Naive thymus-derived CD8-positive, alpha-beta T cell (primary cell): ENCODE data around the gene ARHGEF35. TPM values are rescaled to one million over a fixed set of nuclear protein-coding genes. Genes with fewer than 3 reads are reported as not detected.
"Not testable (repeated sequence)": the region's sequence is repeated elsewhere in the genome, so short reads cannot be mapped to it uniquely, and the experiment has no call there.

Experiments used
- ATAC-seq, 2 donors: fragments of 150-1000 bp; cut with Tn5 transposase in 1 of 2; sonication (Bioruptor Pico), chemical (Tn5 transposase) in 1 of 2; 1 replicate in 1 of 2; 2 replicates in 1 of 2; pipeline ENCODE4 v1.10.0; 2021; ENCODE audit warnings: mild to moderate bottlenecking in 2 of 2, moderate library complexity in 2 of 2
- POLR2A ChIA-PET: fragments of 350-600 bp; sonication (Branson Sonifier 250); formaldehyde crosslinking; loops from one replicate; lab custom pipeline; 2021; ENCODE audit warnings: antibody characterized with exemption; lab: Charles Lee
- DNase-seq, 10 donors: peaks; one replicate each; pipeline versions ENCODE4 v3.0.0 to v3.0.0-alpha.2; 2020 to 2022
- H3K27ac Mint-ChIP-seq, 10 donors: one replicate each; pipeline ENCODE4 v1.8.0; 2020 to 2022; ENCODE audit warnings: mild to moderate bottlenecking in 10 of 10, mixed read lengths in 10 of 10, moderate library complexity in 4 of 10, inconsistent platforms in 1 of 10
- H3K27me3 Mint-ChIP-seq, 5 donors: one replicate each; pipeline ENCODE4 v1.8.0; 2021 to 2022; ENCODE audit warnings: mixed read lengths in 5 of 5
- H3K36me3 Mint-ChIP-seq, 3 donors: one replicate each; pipeline ENCODE4 v1.8.0; 2020 to 2022; ENCODE audit warnings: mixed read lengths in 3 of 3, mild to moderate bottlenecking in 2 of 3, inconsistent platforms in 1 of 3
- H3K4me1 Mint-ChIP-seq, 4 donors: one replicate each; pipeline ENCODE4 v1.8.0; 2021 to 2022; ENCODE audit warnings: mixed read lengths in 4 of 4
- H3K4me3 Mint-ChIP-seq, 10 donors: one replicate each; pipeline ENCODE4 v1.8.0; 2020 to 2022; ENCODE audit warnings: mild to moderate bottlenecking in 10 of 10, mixed read lengths in 10 of 10, moderate library complexity in 6 of 10, inconsistent platforms in 1 of 10
- H3K9me3 Mint-ChIP-seq, 9 donors: one replicate each; pipeline ENCODE4 v1.8.0; 2020 to 2022; ENCODE audit warnings: mixed read lengths in 9 of 9, mild to moderate bottlenecking in 3 of 9, inconsistent platforms in 1 of 9, moderate library complexity in 1 of 9
- polyA plus RNA-seq, 3 donors: library from polyadenylated mRNA; unstranded; fragments of 300-500 nt; fragmentation: Illumina TruSeq; gene quantifications; one replicate each; pipeline ENCODE4 v1.2.3, GENCODE V29; 2021
- total RNA-seq, 8 experiments: library from RNA in 2 of 8; stranded (reverse) in 2 of 8; gene quantifications; one replicate each; pipeline ENCODE4 v1.2.3 and lab custom pipeline; 2021 to 2026

ARHGEF35 gene
- 1 to 10 TPM; 4.2 to 5.0 TPM for total RNA-seq
- 1 to 10 TPM in 2 of 3 donors, under 1 TPM in 1; 0.87 to 2.4 (median 2.4) TPM for polyA plus RNA-seq
- 0 to 1.0 (median 0.60) reads per million in 6 experiments for total RNA-seq (lab: John Stamatoyannopoulos, UW)

DNA sequence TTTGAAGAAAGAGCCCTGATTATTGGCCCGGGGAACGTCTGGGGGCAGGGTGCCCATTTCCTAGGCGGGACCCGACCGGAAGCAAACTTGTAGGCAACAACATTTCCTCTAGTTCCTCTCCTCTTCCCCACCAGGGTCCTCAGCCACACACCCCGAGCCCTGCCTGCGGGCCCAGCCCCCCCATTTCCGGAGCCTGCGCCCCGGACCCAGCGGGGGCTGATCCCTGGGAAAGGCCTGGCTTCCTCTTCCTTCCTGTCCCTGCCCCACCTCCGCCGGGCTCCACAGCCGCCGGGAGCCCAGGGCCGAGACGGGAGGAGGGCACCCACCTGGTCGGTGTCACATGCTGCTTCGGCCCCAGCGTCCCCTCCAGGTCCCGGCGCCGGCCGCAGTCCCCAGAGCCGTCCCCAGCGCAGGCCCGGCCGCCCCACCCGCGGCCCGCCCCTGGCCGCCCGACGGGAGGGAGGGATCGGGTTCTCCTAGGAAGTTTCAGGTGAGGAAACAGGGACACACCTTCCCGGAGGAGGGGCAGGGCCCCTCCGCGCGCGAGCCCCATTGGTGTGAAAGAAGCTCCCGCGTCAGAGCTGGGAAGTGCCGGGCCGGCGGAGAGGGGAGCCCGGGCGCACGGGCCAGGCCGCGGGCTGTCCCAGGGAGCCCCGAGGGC is at the start of gene ARHGEF35:
Gene ARHGEF35 (minus strand): TSS at position 622 of the 661 bp plus-strand sequence. CDS start 7,450 bp downstream, outside the sequence.
- ATAC-seq (peak; percentile 79), DNase-seq (peak in 1 of 10 donors; percentile 0)
- H3K36me3 Mint-ChIP-seq, H3K4me1 Mint-ChIP-seq, H3K27me3 Mint-ChIP-seq, H3K9me3 Mint-ChIP-seq, POLR2A ChIA-PET: not testable (repeated sequence)
- Mint-ChIP-seq H3K27ac (peak within 1 kb of the TSS in 6 of 10 donors; percentile 13 to 83 (median 50)), H3K4me3 (peak within 1 kb of the TSS in 8 of 10 donors; percentile 47 to 87 (median 56))

DNA sequence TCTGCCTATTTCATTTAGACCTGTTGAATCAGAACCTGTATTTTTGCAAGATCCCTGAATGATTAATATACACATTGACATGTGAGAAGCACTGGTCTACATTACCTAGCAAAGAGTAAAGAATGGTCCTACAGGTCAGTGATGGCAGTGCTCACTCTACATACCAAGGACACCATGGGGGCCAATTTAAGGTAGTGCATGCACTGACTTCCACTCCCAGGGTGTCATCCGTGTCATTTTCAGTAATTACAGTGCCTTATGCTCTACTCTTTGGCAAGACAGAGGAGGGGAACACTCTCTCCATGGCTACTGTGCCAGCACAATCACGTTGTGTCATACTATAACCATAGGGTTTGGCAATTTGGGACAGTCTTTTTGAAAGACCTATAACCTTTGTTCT is 49.7 kb upstream of the ARHGEF35 start:
- DNase-seq, H3K9me3 Mint-ChIP-seq, ATAC-seq, H3K4me3 Mint-ChIP-seq, H3K27ac Mint-ChIP-seq, H3K36me3 Mint-ChIP-seq, H3K27me3 Mint-ChIP-seq, H3K4me1 Mint-ChIP-seq, POLR2A ChIA-PET: not testable (repeated sequence)

DNA sequence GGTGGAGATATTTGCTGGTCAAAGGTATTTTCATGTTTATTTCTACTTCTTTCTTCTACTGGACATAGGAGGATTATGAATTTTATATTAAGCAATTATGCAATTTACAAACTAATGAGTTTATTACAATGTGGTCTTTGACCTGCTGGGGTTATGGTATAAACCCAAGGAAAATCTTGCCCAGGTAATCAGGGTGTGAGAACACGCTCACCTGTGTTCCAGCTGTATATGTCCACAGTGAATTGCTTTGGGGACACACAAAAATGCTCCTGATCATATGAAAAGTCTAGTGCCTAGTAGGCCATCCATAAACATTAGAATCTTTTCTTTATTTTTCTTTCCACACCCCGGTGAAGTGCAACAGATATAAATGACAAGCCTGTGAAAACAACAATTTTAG is 43.7 kb upstream of the ARHGEF35 start, which contains the start of gene OR2A42:
Gene OR2A42 (minus strand): TSS at position 241 of the 400 bp plus-strand sequence. CDS start 6,762 bp downstream, outside the sequence.
- H3K4me3 Mint-ChIP-seq, H3K27ac Mint-ChIP-seq, H3K4me1 Mint-ChIP-seq, H3K27me3 Mint-ChIP-seq, H3K36me3 Mint-ChIP-seq, H3K9me3 Mint-ChIP-seq, DNase-seq, ATAC-seq, POLR2A ChIA-PET: not testable (repeated sequence)

DNA sequence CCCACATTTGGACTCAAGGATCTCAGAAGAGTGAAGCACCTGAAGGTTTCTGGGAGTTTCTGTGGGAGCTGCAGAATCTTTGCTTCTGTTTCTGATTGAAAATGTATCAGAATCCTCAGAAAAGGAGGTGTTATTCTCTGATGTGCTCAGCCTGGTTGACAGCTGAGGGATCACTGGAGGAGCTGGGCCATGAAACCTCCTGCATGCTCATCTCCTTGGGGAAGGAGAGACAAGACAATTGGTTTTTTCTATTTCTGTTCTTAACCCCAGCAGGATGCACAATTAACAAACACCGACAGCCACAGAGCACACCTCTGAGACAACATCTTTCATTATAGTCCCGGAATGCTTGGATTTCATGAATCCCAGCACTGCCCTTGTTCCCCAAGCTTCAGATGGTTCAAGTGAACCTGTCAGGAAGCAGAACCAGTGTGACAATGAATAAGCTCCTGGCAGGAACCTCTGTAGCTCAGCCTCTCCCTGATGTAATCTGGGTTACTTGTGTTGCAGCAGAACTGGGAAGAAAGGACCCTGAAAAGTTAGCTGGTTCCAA is 43.0 kb upstream of the ARHGEF35 start:
- H3K9me3 Mint-ChIP-seq, H3K27me3 Mint-ChIP-seq, H3K4me3 Mint-ChIP-seq, H3K36me3 Mint-ChIP-seq, DNase-seq, H3K27ac Mint-ChIP-seq, H3K4me1 Mint-ChIP-seq, ATAC-seq, POLR2A ChIA-PET: not testable (repeated sequence)

DNA sequence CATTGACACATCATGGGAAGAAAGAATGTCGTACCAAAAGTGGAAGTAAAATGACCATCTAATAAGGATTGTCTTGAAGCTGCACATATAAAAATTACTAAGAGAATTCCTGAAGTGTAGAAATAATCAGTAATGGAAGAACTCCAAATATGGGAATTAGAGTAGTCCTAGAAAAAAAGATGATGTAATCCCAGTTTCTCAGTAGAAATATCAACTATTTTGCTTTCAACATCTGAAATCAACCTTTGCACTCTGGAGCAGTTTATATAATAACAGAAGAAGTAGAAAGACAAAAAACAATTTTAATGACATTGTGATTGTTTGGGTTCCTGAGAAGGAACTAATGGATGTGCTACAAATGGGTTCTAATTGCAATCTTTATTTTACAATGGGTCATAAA is 37.4 kb upstream of the ARHGEF35 start:
- not testable (repeated sequence) for H3K9me3 Mint-ChIP-seq

DNA sequence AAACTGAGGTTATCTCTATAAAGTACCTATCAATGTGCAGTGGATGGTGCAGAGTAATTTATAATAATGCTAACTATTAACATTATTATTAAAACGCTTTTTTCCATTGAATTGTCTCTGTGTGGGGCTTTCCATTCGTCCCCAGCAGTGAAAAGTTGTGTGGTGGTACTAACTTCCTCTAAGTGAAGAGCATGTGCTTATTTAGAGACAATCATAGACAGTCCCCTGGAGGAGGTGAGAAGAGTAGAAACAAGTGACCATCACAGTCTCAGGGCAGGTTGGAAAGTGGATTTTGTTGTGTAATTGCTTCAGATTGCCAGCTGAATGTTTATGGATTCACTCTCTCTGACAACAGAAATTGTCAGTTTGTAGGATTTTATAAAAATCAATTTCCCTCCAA is 35.4 kb upstream of the ARHGEF35 start:
- H3K4me3 Mint-ChIP-seq, H3K27ac Mint-ChIP-seq, H3K36me3 Mint-ChIP-seq, H3K4me1 Mint-ChIP-seq, DNase-seq, ATAC-seq, H3K9me3 Mint-ChIP-seq, H3K27me3 Mint-ChIP-seq, POLR2A ChIA-PET: not testable (repeated sequence)

More for the DNA sequence above, 37.4 kb upstream of the ARHGEF35 start:
- ATAC-seq, H3K27ac Mint-ChIP-seq, H3K4me3 Mint-ChIP-seq, H3K4me1 Mint-ChIP-seq, H3K36me3 Mint-ChIP-seq, DNase-seq, H3K27me3 Mint-ChIP-seq, POLR2A ChIA-PET: not testable (repeated sequence)

DNA sequence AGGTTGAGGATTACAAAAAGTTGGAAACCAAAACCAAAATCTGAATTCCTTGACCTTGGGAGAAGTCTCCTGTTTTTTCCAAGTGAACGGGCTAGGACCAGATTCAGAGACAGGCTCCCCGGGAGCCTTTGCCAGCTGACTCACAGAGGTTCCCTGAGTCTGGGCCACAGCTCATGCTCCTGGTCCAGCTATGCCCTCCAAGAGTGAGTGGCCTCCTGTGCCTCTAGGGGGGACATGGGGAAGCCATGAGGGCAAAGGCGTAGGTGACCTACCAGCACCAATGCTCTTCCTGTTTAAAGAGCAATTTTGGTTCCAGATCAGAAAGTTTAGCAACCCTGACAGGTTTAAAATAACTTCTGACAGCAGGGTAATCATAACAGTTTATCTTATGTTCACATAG is 33.2 kb upstream of the ARHGEF35 start:
- H3K36me3 Mint-ChIP-seq, POLR2A ChIA-PET, H3K27me3 Mint-ChIP-seq, DNase-seq, ATAC-seq, H3K4me1 Mint-ChIP-seq, H3K27ac Mint-ChIP-seq, H3K4me3 Mint-ChIP-seq, H3K9me3 Mint-ChIP-seq: not testable (repeated sequence)

DNA sequence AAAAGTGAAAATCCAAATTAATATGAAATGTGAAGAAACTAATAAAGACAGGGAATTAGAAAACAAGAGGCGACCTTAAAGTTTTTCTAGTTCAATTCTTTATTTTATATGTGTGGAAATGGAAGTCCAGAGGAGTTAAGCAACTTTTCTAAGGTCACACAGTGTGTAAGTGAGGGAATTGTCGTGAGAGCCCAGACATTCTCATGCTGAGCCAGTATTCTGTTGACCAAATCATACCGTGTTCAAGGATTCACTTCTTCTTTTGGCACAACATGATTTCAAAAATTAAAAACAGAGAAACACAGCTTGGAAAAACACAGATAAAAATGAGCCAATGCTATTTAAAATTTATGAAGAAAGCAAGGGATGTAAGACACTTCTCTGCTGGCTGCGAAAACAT is 31.2 kb upstream of the ARHGEF35 start:
- H3K4me3 Mint-ChIP-seq, H3K4me1 Mint-ChIP-seq, H3K27ac Mint-ChIP-seq, POLR2A ChIA-PET, H3K27me3 Mint-ChIP-seq, ATAC-seq, DNase-seq, H3K9me3 Mint-ChIP-seq, H3K36me3 Mint-ChIP-seq: not testable (repeated sequence)

DNA sequence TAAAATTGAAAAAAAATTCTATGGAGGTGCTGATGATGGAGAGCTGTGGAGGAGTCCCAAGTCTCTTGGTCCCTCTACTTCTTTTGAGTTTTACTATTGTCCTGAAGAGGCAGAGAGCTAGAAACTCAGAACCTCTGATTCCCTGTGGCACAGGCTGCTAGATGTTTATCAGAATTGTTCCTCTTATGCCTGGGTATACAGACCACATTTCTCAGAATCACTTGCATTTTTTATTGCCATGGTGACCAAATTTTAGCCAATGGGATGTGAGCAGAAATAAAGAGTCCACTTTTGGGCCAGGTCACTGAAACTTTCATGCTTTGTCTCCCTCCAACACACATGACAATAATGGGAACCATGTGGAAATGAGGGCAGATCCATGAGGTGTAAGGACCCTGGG is 28.0 kb upstream of the ARHGEF35 start:
- H3K27me3 Mint-ChIP-seq, POLR2A ChIA-PET, H3K4me1 Mint-ChIP-seq, DNase-seq, H3K36me3 Mint-ChIP-seq, H3K27ac Mint-ChIP-seq, ATAC-seq, H3K9me3 Mint-ChIP-seq, H3K4me3 Mint-ChIP-seq: not testable (repeated sequence)

DNA sequence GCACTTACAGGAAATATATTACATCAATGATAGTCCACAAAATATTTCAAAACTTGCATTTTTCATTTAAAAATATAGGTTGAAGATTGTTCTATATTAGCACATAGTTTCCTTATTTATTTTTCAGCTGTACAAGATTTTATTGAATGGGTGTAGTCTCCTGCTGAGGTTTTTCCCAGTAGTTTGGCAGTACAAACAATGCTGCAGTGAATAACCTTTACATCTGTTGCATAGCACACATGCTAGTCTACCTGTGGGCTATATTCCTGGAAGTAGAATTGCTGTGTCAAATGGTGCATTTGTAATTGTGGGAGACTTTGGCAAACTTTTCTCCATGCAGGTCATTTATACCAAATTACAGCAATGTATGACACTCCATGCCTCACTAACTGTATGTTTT is 24.9 kb upstream of the ARHGEF35 start:
- ATAC-seq, H3K4me3 Mint-ChIP-seq, H3K36me3 Mint-ChIP-seq, POLR2A ChIA-PET, H3K4me1 Mint-ChIP-seq, H3K27me3 Mint-ChIP-seq, DNase-seq, H3K9me3 Mint-ChIP-seq, H3K27ac Mint-ChIP-seq: not testable (repeated sequence)

DNA sequence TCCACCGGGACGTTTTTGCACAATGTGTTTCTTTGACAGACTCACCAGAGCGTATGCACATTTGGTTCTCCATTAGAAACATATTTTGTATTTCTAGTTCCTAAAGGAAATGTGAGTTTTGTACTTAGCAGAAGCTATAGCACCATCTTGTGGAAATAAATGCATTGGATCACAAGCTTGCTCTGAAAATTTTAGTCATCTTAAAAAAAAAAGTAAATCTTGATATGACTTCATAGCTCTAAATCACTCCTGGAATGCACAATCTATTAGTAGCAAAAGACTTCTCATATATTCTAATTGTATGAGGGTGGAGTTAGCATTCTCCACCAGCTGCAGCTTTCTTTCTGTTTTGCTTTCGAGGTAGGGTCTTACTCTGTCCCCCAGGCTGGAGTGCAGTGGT is 23.5 kb upstream of the ARHGEF35 start:
- H3K9me3 Mint-ChIP-seq, H3K36me3 Mint-ChIP-seq, H3K4me3 Mint-ChIP-seq, H3K27ac Mint-ChIP-seq, H3K4me1 Mint-ChIP-seq, DNase-seq, POLR2A ChIA-PET, H3K27me3 Mint-ChIP-seq: not testable (repeated sequence)
- ATAC-seq, result peak; percentile 22 to 41

DNA sequence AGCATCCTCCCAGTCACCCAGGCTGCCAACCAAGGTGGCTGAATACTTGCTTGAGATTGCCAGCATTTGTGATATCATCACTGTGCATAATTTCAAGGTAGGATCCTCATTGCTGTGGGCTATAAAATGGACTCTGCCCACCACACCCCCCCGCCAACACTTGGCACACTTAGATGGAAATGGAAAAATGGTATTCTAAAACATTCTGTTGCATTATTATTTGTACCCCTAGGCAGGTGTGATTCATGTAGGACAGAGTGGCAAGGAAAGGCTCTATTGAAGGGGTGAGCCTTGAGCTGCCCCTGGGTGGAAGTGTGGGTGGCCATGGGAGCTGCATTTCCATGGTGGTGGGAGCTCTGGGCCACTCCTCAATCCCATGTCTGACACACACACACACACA is 22.9 kb upstream of the ARHGEF35 start:
- ATAC-seq, DNase-seq, H3K4me1 Mint-ChIP-seq, H3K4me3 Mint-ChIP-seq, POLR2A ChIA-PET, H3K9me3 Mint-ChIP-seq, H3K27me3 Mint-ChIP-seq, H3K36me3 Mint-ChIP-seq: not testable (repeated sequence)
- peak overlapping the region in 1 of 10 donors; percentile 57 for H3K27ac Mint-ChIP-seq

DNA sequence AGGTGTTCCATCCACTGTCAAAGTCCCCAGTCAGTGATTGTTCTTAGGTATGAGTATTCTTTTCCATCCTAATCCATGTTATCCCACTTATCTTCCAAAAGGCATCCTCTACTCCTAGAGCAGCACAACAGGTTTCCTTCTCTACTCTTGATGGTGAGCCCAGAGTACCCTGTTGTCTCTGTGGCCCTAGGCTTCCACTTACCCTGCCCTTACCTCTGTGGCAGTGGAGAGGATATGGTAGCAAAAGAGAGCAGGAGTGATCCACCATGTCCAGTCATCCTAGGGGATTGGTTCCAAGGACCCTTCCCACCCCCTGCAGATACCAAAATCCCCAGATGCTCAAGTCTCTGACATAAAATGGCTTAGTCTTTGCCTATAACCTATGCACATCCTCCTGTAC is 21.6 kb upstream of the ARHGEF35 start:
- H3K27ac Mint-ChIP-seq, H3K4me3 Mint-ChIP-seq, ATAC-seq, H3K36me3 Mint-ChIP-seq, DNase-seq, H3K9me3 Mint-ChIP-seq, H3K27me3 Mint-ChIP-seq, POLR2A ChIA-PET, H3K4me1 Mint-ChIP-seq: not testable (repeated sequence)

DNA sequence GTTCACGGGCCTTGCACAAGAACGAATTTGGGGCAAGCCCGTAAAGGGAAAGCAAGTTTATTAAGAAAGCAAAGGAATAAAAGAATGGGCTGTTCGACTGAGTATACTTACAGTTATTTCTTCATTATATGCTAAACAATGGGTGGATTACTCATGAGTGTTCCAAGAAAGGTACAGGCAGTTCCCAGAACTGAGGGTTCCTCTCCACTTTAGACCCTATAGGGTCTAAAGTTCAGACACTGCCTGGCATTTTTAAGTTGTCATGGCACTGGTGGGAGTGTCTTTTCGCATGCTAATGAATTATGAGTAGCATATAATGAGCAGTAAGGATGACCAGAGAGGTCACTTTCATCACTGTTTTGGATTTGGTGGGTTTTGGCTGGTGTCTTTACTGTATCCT is 9.7 kb upstream of the ARHGEF35 start:
- ATAC-seq, H3K27ac Mint-ChIP-seq, H3K27me3 Mint-ChIP-seq, POLR2A ChIA-PET, H3K9me3 Mint-ChIP-seq, H3K4me3 Mint-ChIP-seq, H3K4me1 Mint-ChIP-seq, H3K36me3 Mint-ChIP-seq, DNase-seq: not testable (repeated sequence)
